Neuronal stem cell (in vitro differentiated cells): Measurements from ENCODE around the gene LYST.
"Not testable (repeated sequence)": the region's sequence is repeated elsewhere in the genome, so short reads cannot be mapped to it uniquely, and the experiment has no call there.

Experiments
- DNase-seq: peaks from one replicate; pipeline ENCODE4 v3.0.0-alpha.2; 2013; ENCODE audit warnings: low spot score
- H2AFZ ChIP-seq: one replicate; pipeline ENCODE4 v1.6.1; 2013; ENCODE audit warnings: mild to moderate bottlenecking, low read length, inconsistent platforms
- H2AK5ac ChIP-seq: 2 replicates; pipeline ENCODE4 v1.6.1; 2013; ENCODE audit warnings: low read depth, mild to moderate bottlenecking, inconsistent platforms, low read length, moderate library complexity, mixed read lengths
- H2BK120ac ChIP-seq: 2 replicates; pipeline ENCODE4 v1.6.1; 2013; ENCODE audit warnings: low read depth, mild to moderate bottlenecking, inconsistent platforms, low read length, moderate library complexity, mixed read lengths
- H2BK12ac ChIP-seq: one replicate; pipeline ENCODE4 v1.6.1; 2013; ENCODE audit warnings: low read length, inconsistent platforms
- H2BK15ac ChIP-seq: 2 replicates; pipeline ENCODE4 v1.6.1; 2013; ENCODE audit warnings: mild to moderate bottlenecking, low read length, inconsistent platforms, mixed read lengths
- H2BK5ac ChIP-seq: one replicate; pipeline ENCODE4 v1.6.1; 2013; ENCODE audit warnings: inconsistent platforms, mild to moderate bottlenecking, low read length, moderate library complexity
- H3K14ac ChIP-seq: one replicate; pipeline ENCODE4 v1.6.1; 2013; ENCODE audit warnings: low read length, inconsistent platforms
- H3K18ac ChIP-seq: 2 replicates; pipeline ENCODE4 v1.6.1; 2013; ENCODE audit warnings: low read length, inconsistent platforms
- H3K23ac ChIP-seq: 2 replicates; pipeline ENCODE4 v1.6.1; 2013; ENCODE audit warnings: low read depth, mild to moderate bottlenecking, mixed read lengths, low read length, inconsistent platforms; ENCODE audit not compliant: poor library complexity
- H3K27ac ChIP-seq: replicated peaks from 3 replicates; pipeline ENCODE4 v1.5.1; 2013; ENCODE audit warnings: low read length, inconsistent platforms
- H3K27me3 ChIP-seq, 3 experiments: 2 replicates each; pipeline ENCODE4 v1.6.1; 2013; ENCODE audit warnings: low read length in 3 of 3, mild to moderate bottlenecking in 2 of 3, inconsistent platforms in 1 of 3, low read depth in 1 of 3, mixed read lengths in 1 of 3, moderate library complexity in 1 of 3; ENCODE audit not compliant: control insufficient read depth in 3 of 3, insufficient read depth in 3 of 3
- H3K36me3 ChIP-seq, 2 donors: replicated peaks in 1 of 2; 2 replicates each; pipeline ENCODE4 v1.6.1; 2013; ENCODE audit warnings: low read length in 2 of 2; ENCODE audit not compliant: control insufficient read depth in 2 of 2, insufficient read depth in 2 of 2
- H3K4ac ChIP-seq: 2 replicates; pipeline ENCODE4 v1.6.1; 2013; ENCODE audit warnings: inconsistent platforms, mild to moderate bottlenecking, low read length, moderate library complexity
- H3K4me1 ChIP-seq, 2 donors: 1 replicate in 1 of 2; 2 replicates in 1 of 2; pipeline ENCODE4 v1.6.1; 2013; ENCODE audit warnings: low read length in 2 of 2, low read depth in 1 of 2; ENCODE audit not compliant: control insufficient read depth in 2 of 2, insufficient read depth in 1 of 2
- H3K4me2 ChIP-seq: one replicate; pipeline ENCODE4 v1.6.1; 2013; ENCODE audit warnings: mild to moderate bottlenecking, low read length, inconsistent platforms; ENCODE audit not compliant: insufficient read depth, poor library complexity, severe bottlenecking
- H3K4me3 ChIP-seq, 2 donors: 2 replicates each; pipeline ENCODE4 v1.5.1; 2013; ENCODE audit warnings: low read length in 2 of 2, mild to moderate bottlenecking in 2 of 2, inconsistent platforms in 1 of 2, moderate library complexity in 1 of 2
- H3K79me1 ChIP-seq: one replicate; pipeline ENCODE4 v1.6.1; 2013; ENCODE audit warnings: low read depth, mild to moderate bottlenecking, inconsistent platforms, low read length, moderate library complexity
- H3K9ac ChIP-seq: one replicate; pipeline ENCODE4 v1.6.1; 2013; ENCODE audit warnings: mild to moderate bottlenecking, low read depth, low read length, inconsistent platforms; ENCODE audit not compliant: poor library complexity
- H3K9me3 ChIP-seq, 2 donors: replicated peaks in 1 of 2; 2 replicates each; pipeline versions ENCODE3 to v1.6.1; 2013; ENCODE audit warnings: low read length in 2 of 2, mild to moderate bottlenecking in 2 of 2, inconsistent platforms in 1 of 2, low read depth in 1 of 2, mixed read lengths in 1 of 2, moderate library complexity in 1 of 2; ENCODE audit not compliant: control insufficient read depth in 2 of 2, insufficient read depth in 1 of 2
- H4K8ac ChIP-seq: one replicate; pipeline ENCODE4 v1.6.1; 2013; ENCODE audit warnings: low read depth, mild to moderate bottlenecking, inconsistent platforms, low read length, moderate library complexity
- H4K91ac ChIP-seq: one replicate; pipeline ENCODE4 v1.6.1; 2013; ENCODE audit warnings: low read length, low read depth, mild to moderate bottlenecking, inconsistent platforms; ENCODE audit not compliant: poor library complexity
- WGBS, 2 donors: extraction: QIAGEN DNeasy Blood & Tissue Kit; methylation state at CpG; one replicate each; pipeline ENCODE4 v1.1.7; 2013; ENCODE audit warnings: missing lambda C conversion rate in 2 of 2, mixed read lengths in 1 of 2; ENCODE audit not compliant: insufficient read length in 2 of 2, insufficient replicate concordance in 1 of 2; ENCODE audit errors: extremely low coverage in 2 of 2; 5-methylcytosine and 5-hydroxymethylcytosine counted together

Gene LYST

DNA sequence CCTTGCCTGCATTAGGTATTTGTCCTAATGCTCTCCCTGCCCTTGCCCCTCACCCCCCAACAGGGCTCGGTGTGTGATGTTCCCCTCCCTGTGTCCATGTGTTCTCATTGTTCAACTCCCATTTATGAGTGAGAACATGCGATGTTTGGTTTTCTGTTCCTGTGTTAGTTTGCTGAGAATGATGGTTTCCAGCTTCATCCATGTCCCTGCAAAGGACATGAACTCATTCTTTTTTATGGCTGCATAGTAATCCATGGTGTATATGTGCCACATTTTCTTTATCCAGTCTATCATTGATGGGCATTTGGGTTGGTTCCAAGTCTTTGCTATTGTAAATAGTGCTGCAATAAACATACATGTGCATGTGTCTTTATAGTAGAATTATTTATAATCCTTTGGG lies 228.1 kb downstream of the LYST start:
- not testable (repeated sequence) for H2BK120ac ChIP-seq, H3K79me1 ChIP-seq, H3K18ac ChIP-seq, H3K9me3 ChIP-seq, H3K27me3 ChIP-seq, DNase-seq, H3K36me3 ChIP-seq, H3K9ac ChIP-seq, H2BK15ac ChIP-seq, H3K14ac ChIP-seq, H3K4me3 ChIP-seq, H3K4me2 ChIP-seq, H3K27ac ChIP-seq, H2BK5ac ChIP-seq, H2AK5ac ChIP-seq, H3K23ac ChIP-seq, H2BK12ac ChIP-seq, H4K8ac ChIP-seq, H2AFZ ChIP-seq, H4K91ac ChIP-seq, H3K4ac ChIP-seq
- WGBS, 2 donors: no CpG with 5 or more reads among the region's 2 CpGs
- peaks cover 3 to 13% of the 10 kb centered on the region in 2 donors for H3K4me1 ChIP-seq

DNA sequence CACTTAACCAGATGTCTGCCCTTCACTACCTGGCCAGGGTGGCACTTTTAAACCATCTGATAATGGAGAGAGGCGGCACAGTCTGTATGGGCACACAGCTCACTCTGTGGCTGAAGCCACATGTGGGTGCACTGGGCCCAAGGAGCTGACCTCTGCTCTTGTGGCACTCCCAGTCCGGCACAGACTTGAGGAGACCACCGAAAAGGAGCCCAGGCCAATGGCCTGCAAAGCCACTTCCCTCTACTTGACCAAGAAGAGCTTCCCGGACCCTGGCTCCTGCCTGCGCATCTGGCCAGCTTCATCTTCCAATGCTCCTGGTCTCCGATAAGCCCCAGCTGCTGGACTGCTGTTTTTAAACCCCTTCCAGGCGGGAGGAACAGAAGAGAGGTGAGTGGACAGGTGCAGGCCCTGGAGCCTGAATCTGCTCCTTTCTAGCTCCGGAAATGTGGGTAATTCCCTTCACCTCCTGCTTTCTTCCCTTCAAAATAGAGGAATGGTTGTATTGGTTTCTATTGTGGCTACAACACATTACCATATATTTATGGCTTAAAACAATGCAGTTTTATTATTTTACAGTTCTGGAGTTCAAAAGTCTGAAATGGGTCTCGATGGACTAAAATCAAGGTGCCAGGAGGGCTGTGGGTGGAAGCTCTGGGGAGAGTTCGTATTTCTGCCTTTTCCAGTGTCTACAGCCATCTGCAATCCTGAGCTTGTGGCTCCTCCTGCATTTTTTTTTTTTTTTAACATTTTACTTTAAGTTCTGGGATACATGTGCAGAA lies 228.8 kb downstream of the LYST start:
- WGBS, 2 donors: no CpG with 5 or more reads among the region's 10 CpGs
- H3K27ac ChIP-seq: no peak overlapping the region

DNA sequence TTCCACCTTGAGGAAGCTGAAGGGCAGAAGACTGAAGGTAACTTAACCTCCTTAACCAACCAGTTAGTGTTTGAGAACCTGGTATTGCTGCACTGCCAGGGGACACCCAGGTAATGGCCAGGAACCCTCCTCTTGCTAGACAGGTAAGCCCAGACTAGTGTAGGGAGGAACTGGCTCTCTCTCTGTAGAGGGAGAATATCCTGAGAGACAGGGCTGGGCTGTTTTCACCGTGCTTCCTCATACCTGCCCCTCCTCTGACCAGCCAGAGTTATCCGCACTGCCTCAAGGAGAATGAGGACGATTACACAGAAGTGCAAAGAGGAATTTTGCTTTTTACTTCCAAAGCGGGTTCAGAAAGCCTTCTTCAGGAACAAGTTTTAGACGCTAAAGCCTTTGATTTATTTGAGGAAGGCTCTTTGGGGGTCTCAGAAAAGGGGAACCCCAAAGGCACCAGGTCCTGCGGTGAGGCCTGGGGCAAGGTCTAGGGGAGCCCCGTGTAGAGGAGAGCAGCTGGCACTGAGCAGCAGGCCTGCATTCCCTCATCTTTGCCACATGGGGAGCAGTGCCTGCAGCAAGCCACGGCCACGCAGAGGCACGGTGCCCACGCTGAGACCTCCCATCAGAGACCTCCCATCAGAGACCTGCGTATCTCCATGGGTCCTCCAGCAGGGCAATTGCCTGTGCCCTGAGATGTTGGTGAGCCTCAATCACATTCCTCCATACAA lies 230.6 kb downstream of the LYST start:
- Histone ChIP-seq H3K27ac (no peak overlapping the region), H2BK15ac (no peak overlapping the region), H3K79me1 (no peaks in the 10 kb centered on the region), H3K4ac (no peak overlapping the region), H3K4me1 (peaks cover 7 to 12% of the 10 kb centered on the region in 2 donors), H3K9me3 (no peaks in the 10 kb centered on the region), H2AK5ac (peak overlapping the region; percentile 9), H4K8ac (peak overlapping the region; percentile 72), H3K36me3 (peaks cover 0 to 5% of the 10 kb centered on the region in 2 donors), H2BK5ac (no peak overlapping the region), H2BK120ac (no peak overlapping the region), H2AFZ (no peak overlapping the region), H3K14ac (peak overlapping the region; percentile 39), H3K4me2 (no peak overlapping the region), H3K27me3 (no peaks in the 10 kb centered on the region), H3K9ac (peak overlapping the region; percentile 12), H3K18ac (peak overlapping the region; percentile 44), H2BK12ac (no peak overlapping the region), H3K23ac (peak overlapping the region; percentile 67), H4K91ac (no peak overlapping the region), H3K4me3 (no peak overlapping the region)
- no CpG with 5 or more reads among the region's 12 CpGs for WGBS, 2 donors
- DNase-seq: no peak

More for the DNA sequence above, 228.8 kb downstream of the LYST start:
- no peak for DNase-seq
- peaks cover 0 to 6% of the 10 kb centered on the region in 2 donors for H3K9me3 ChIP-seq
- H3K18ac ChIP-seq: no peak overlapping the region
- H2BK120ac ChIP-seq: no peak overlapping the region
- no peak overlapping the region for H2AFZ ChIP-seq
- no peak overlapping the region for H2BK5ac ChIP-seq
- no peak overlapping the region for H3K23ac ChIP-seq
- H3K27me3 ChIP-seq: peaks cover 0 to 2% (median 0%) of the 10 kb centered on the region in 3 experiments
- peaks cover 0 to 5% of the 10 kb centered on the region in 2 donors for H3K36me3 ChIP-seq
- H3K4ac ChIP-seq: no peak overlapping the region
- H3K79me1 ChIP-seq: no peaks in the 10 kb centered on the region
- H3K4me1 ChIP-seq: peaks cover 3 to 13% of the 10 kb centered on the region in 2 donors
- H4K91ac ChIP-seq: no peak overlapping the region
- H2AK5ac ChIP-seq: no peak overlapping the region
- H3K14ac ChIP-seq: no peak overlapping the region
- no peak overlapping the region for H3K9ac ChIP-seq
- no peak overlapping the region for H4K8ac ChIP-seq
- no peak overlapping the region for H3K4me3 ChIP-seq
- no peak overlapping the region for H3K4me2 ChIP-seq
- H2BK15ac ChIP-seq: no peak overlapping the region
- H2BK12ac ChIP-seq: no peak overlapping the region
